ENCODE data around the gene PARD3B. TPM values are rescaled to one million over a fixed set of nuclear protein-coding genes. Genes with fewer than 3 reads are reported as not detected.
"Not testable (repeated sequence)": the region's sequence is repeated elsewhere in the genome, so short reads cannot be mapped to it uniquely, and the experiment has no call there.

The PARD3B gene
- total RNA-seq, 1 donor from 2014 or later = 4.3 TPM

DNA sequence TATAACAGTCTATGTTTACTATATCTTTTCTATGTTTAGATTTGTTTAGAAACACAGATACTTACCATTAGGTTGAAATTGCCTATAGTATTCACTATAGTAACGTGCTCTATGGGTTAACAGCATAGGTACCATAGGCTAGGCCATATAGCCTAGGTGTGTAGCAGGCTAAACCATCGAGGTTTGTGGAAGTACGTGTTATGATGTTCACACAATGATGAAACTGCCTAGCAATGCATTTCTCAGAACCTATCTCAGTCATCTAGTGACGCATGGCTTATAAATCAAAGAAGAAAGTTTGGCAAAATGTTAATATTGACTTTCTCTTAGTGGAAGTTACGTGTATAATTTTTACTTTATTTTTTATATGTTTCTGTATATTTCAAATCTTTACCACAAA is 670.8 kb downstream of the PARD3B start:
- no peak for ATAC-seq

- no peak for ATAC-seq
Measured at GRCh38 chr2:205216580-205216979, 671.3 kb downstream of the PARD3B start.

- no peak for ATAC-seq
Measured at GRCh38 chr2:205217004-205217403, 671.7 kb downstream of the PARD3B start.

DNA sequence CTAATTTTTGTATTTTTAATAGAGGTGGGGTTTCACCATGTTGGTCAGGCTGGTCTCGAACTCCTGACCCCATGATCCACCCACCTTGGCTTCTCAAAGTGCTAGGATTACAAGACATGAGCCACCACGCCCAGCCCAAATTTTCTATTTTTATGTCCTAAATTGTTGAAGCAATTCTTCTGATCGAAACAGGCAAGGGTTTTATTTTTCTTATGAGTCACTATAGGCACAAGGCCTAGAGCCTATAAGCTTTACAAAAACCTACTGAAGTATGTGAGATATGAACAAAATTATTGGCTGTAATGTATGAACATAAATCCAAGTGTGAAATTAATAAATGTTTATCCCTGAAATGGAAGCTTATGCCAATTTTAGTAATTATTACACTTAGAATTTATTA is 672.8 kb downstream of the PARD3B start:
- ATAC-seq = no peak

GRCh38 chr2:205218816-205219215 is 673.5 kb downstream of the PARD3B start:
- not testable (repeated sequence) for ATAC-seq

DNA sequence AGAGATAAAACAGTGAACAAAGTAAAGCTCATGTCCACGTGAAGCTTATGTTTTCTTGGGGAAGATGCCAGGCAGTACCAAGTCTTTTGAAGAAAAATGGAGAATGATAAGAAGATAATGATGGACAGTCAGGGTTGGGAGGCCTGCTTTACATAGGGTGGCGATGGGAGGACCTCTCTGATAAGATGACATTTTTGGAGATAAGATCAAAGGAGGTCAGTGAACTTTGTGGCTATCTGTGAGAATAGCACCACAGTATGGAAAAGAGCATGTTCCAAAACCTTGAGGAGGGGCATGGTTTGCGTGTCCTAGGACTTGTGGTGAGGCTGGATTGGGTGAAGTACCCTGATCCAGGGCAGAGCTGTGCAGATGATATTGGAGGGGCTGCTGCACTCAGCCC is 675.3 kb downstream of the PARD3B start:
- ATAC-seq = no peak

GRCh38 chr2:205232086-205232485 is 686.8 kb downstream of the PARD3B start:
- no peak for ATAC-seq

GRCh38 chr2:205235434-205235833 is 690.2 kb downstream of the PARD3B start:
- peak; percentile 93 for ATAC-seq

- ATAC-seq = no peak
Measured at GRCh38 chr2:205237524-205237923, 692.2 kb downstream of the PARD3B start.

DNA sequence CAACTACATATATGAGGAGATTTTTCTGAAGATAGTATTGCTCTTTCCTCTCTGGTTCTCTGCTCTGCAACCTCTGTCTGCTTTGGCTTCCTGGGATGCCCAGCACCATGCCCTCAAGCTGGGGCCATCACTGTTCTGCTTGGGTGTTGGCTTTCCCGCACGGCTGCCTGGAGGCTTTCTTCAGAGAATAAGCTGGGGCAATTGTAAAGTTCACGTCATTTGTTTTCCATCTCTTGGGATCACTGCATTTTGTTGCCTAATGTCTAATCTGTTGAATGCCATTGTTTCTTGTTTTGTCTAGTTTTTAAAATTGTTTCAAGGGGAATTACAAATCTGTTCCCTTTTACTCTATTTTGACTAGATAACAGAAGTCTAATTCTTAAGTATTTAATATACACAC is 699.7 kb downstream of the PARD3B start:
- no peak for ATAC-seq

GRCh38 chr2:205245652-205246051 is 700.4 kb downstream of the PARD3B start:
- ATAC-seq = peak; percentile 58

DNA sequence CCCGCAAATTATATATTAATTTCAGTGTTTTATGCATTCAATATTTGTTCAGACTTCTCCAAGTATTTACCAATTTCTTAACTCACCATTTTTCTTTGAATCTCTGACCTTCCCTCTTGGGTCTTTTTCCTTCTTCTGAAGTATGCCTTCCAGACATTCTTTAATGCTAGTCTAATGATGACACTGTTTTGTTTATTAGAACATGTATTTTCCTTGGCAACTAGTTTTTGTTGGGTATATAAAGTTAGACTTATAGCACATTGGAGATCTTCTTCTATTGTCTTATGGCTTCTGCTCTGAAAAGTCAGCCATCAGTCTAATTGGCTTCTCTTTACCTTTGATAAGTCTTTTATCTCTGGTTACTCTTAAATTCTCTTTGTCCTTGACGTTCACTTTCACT is 713.8 kb downstream of the PARD3B start:
- ATAC-seq = no peak

DNA sequence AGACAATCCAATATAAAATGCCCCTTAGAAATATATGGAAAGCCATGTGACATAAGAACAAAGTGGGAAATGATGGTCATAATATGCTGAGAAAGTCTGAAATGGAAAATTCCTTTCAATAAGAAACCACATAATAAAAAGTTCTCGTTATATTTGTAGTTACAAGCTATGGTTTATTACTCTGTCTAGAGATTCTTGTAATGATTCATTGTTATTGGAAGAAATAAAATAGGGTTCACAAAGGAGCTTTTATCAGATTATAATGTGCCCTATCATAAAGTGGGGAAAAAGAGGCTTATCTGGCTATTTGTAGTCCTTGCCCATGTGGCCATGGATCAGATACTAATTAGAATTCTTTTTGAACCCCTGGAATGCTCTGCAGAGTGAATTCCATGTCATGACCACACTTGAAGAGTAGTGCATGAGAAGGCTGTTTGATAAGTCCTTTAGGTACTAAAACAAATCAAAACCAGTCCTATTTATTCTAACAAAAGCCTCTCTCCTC is 716.3 kb downstream of the PARD3B start:
- no peak for ATAC-seq

DNA sequence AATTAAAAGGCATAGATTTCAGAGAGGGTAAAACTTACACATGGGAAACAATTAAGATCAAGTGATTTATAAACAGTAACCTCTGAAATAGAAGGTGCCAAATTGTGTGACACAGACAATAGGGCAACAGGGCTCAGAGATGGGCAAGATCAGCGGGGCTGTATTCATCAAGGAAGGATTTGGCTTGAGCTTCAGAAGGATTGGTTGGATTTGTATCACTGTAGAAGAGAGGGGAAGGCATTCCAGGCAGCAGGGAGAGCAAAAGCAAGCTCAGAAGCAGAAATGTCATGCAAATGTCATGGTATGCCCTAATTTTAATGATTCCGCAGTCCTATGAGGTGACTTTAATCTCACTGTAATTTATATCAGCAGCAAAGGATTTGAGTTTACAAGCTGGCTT is 722.0 kb downstream of the PARD3B start:
- no peak for ATAC-seq

GRCh38 chr2:205270689-205271088 is 725.4 kb downstream of the PARD3B start:
- ATAC-seq = no peak

DNA sequence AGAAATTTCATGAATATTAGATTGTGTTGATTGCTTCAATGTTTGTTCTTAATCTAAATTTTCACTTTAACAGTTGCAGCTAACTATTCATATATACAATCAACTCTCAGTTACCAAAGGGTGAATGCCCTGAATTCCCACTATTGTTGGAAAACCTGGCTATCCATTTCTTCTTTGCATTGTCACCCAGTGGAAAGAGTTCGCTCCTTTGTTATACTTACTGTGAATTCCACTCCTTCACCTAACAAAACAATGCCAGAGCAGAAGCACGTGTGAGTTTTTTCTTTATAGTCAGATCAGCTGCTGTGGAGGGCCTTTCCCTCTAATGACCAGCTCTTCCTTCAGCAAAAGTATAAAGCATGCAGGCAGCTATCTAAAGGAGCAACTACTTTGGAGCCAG is 727.9 kb downstream of the PARD3B start:
- no peak for ATAC-seq

GRCh38 chr2:205273627-205274026 is 728.4 kb downstream of the PARD3B start:
- ATAC-seq = peak; percentile 32

- ATAC-seq = no peak
Measured at GRCh38 chr2:205274801-205275200, 729.5 kb downstream of the PARD3B start.

DNA sequence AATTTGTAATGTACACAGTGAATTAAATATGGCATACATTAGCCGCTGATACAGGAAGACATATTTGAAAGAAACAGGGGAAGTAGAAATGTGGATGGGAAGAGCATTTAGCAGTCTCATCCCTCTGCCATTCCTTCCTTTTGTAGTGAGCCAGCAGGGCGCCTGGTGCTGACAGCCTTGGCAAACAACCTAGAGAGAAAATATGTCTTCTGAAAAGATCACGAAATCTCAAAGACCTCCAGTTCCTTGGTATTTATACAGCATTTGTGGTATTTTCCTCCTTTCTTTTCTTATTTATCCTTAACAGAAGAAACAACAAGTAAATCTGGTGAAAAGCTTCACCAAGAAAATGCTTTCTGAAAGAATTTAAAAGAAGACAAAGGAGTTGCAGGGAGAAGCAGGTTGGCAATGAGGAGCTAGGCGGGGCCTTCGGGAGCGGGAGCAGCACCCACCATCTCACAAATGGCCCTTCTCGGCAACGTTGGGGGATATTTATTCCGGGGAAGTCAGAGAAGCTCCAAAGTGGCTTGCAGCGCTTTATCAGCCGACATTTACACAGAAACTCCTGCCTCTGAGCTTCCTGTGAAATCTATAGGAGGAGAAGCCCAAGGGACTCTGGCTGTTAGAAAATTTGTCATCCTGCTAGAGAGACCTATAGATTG is 731.0 kb downstream of the PARD3B start:
- no peak for ATAC-seq

GRCh38 chr2:205280596-205281236 is 735.4 kb downstream of the PARD3B start:
- no peak for ATAC-seq

DNA sequence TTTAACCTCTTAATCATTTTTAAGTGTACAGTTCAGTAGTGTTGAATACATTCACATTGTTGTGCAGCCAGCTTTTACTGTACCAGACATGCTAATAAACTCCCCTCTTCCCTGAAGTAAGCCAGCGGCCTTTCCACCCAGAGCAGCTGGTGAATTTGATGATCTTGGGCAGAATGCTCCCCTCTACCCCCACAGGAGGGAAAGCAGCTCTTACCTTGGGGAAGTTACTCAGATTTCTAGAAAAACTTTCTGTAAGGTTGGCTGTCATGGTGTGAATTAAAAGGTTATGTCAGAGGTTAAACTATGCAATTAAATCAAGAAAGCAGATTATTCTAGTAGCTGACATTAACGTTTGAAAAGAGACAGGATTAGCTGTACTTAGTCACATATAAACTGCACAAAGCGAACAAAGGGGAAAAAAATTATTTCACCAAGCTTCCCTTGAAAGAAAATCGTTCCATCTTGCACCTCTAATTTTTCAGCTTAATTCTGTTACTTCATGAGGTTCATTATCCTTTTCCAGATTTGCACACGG is 738.5 kb downstream of the PARD3B start:
- ATAC-seq = no peak

DNA sequence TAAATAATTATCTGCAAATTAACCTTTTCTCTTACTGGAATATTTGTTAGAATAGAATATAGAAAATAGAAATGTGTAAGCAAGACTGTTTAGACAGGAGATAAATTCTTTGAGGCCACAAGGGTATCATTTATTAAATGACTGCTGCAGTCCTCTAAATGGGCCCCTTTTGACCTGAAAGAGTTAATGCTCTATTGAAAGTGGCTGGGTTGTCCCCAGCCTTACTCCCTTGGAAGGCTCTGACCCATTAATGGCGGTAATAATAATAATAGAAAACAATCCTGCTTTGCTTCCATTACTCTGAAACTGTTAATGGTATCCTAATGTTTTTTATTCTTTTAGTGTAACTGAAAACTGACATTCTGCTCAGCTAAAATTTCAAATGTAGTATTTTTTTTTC is 739.1 kb downstream of the PARD3B start:
- no peak for ATAC-seq

DNA sequence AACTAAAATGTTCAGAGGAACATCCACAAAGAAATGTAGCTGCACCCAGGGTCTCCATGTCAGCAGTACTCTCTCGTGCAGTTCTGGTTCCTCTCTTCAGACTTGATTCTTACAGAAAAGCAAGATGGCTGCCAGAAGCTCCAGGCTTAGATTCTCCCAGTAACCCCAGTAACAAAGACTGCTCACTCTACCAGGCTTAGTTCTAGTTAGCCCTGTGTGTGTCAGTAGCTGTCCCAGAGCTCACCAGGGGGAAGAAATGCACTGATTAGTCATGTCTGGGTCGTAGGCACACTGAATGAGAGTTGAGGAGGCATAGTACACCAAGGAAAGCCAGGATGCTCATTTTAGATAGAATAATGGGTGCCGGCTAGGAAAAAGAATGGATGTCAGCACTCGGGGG is 742.0 kb downstream of the PARD3B start:
- no peak for ATAC-seq

- no peak for ATAC-seq
Measured at GRCh38 chr2:205288686-205289085, 743.4 kb downstream of the PARD3B start.

All from esophagus mucosa (tissue), 1 donor.